Tibial nerve (tissue), 4 donors: ENCODE data around the gene PTGIS. TPM values are rescaled to one million over a fixed set of nuclear protein-coding genes. Genes with fewer than 3 reads are reported as not detected.
A peak's percentile ranks its signal among the peaks of the same experiment; 100 is the strongest.
"Not testable (repeated sequence)": the region's sequence is repeated elsewhere in the genome, so short reads cannot be mapped to it uniquely, and the experiment has no call there.

Experiments
- DNase-seq, 2 donors: peaks; one replicate each; pipeline ENCODE4 v3.0.0-alpha.2; 2019; ENCODE audit warnings: low spot score in 2 of 2
- H3K27ac ChIP-seq, 4 donors: fragments of 200-600 bp; sonication (generic) in 3 of 4; one replicate each; pipeline ENCODE4 v1.5.1; 2017 to 2019; ENCODE audit warnings: mild to moderate bottlenecking in 1 of 4
- H3K27me3 ChIP-seq, 2 donors: fragments of 200-600 bp; sonication (generic) in 1 of 2; one replicate each; pipeline versions ENCODE4 v1.5.1 to v1.6.0; 2017 to 2019
- H3K36me3 ChIP-seq, 3 donors: fragments of 200-600 bp; sonication (generic); one replicate each; pipeline ENCODE4 v1.5.1; 2018 to 2019
- H3K4me1 ChIP-seq, 4 donors: fragments of 200-600 bp; sonication (generic) in 3 of 4; one replicate each; pipeline ENCODE4 v1.5.1; 2017 to 2019
- H3K4me3 ChIP-seq, 4 donors: fragments of 200-600 bp; sonication (generic) in 3 of 4; one replicate each; pipeline ENCODE4 v1.5.1; 2017 to 2019; ENCODE audit warnings: mild to moderate bottlenecking in 1 of 4, moderate library complexity in 1 of 4
- H3K9me3 ChIP-seq, 4 donors: fragments of 200-600 bp; sonication (generic) in 3 of 4; one replicate each; pipeline ENCODE4 v1.5.1; 2017 to 2019
- CTCF ChIP-seq, 5 experiments: fragments of 200-600 bp in 3 of 5; fragments of 450-650 bp in 2 of 5; sonication (generic) in 3 of 5; IDR thresholded peaks; one replicate each; pipeline ENCODE4 v1.5.1; 2016 to 2019; ENCODE audit warnings: antibody characterized with exemption in 5 of 5, mild to moderate bottlenecking in 3 of 5, moderate library complexity in 2 of 5
- EP300 ChIP-seq, 2 donors: sonication (generic); formaldehyde crosslinking; IDR thresholded peaks; one replicate each; pipeline ENCODE4 v1.6.1; 2017; ENCODE audit warnings: antibody characterized with exemption in 2 of 2, mild to moderate bottlenecking in 1 of 2
- POLR2A ChIP-seq, 2 donors: fragments of 450-650 bp; IDR thresholded peaks; one replicate each; pipeline ENCODE4 v1.6.1; 2017; ENCODE audit warnings: antibody characterized with exemption in 2 of 2, mild to moderate bottlenecking in 2 of 2, moderate library complexity in 2 of 2
- WGBS, 2 donors: methylation state at CpG; one replicate each; pipeline ENCODE4 v1.1.5; 2018; 5-methylcytosine and 5-hydroxymethylcytosine counted together
- total RNA-seq, 4 donors: library from RNA; depleted of rRNA; stranded (reverse); fragments of >200 nt; gene quantifications; one replicate each; pipeline ENCODE4 v1.1.0, GENCODE V29; 2016

The PTGIS gene
- total RNA-seq, 4 donors from 2014 or later: 31.5 to 92.4 (median 47.5) TPM

- Histone ChIP-seq H3K36me3 (no peaks in the 10 kb centered on the region), H3K9me3 (no peaks in the 10 kb centered on the region), H3K4me3 (no peak overlapping the region), H3K4me1 (peaks cover 0 to 21% (median 14%) of the 10 kb centered on the region in 4 donors), H3K27me3 (no peaks in the 10 kb centered on the region), H3K27ac (no peak overlapping the region)
- no peak for DNase-seq
- 76 to 82% methylated on average over 13 of the region's 13 CpGs for WGBS, 2 donors
- TF ChIP-seq EP300 (IDR thresholded peaks at IDR 0.05): no peak
These were observed 46.6 kb upstream of the PTGIS start for GRCh38 chr20:49614338-49615050.

- Histone ChIP-seq H3K36me3 (no peaks in the 10 kb centered on the region), H3K9me3 (no peaks in the 10 kb centered on the region), H3K4me3 (no peak overlapping the region), H3K4me1 (peaks cover 0 to 27% (median 14%) of the 10 kb centered on the region in 4 donors), H3K27ac (peak overlapping the region in 2 of 4 donors; percentile 35 to 47), H3K27me3 (no peaks in the 10 kb centered on the region)
- DNase-seq: peak in 1 of 2 donors; percentile 63
- peak; percentile 64 for TF ChIP-seq EP300 (IDR thresholded peaks at IDR 0.05)
- TF ChIP-seq POLR2A (IDR thresholded peaks at IDR 0.05): no peak
- 45 to 53% methylated on average over 5 to 6 of the region's 6 CpGs for WGBS, 2 donors
These were observed 44.3 kb upstream of the PTGIS start for GRCh38 chr20:49612127-49612738.

GRCh38 chr20:49611539-49612126, 43.7 kb upstream of the PTGIS start:
- H3K9me3 ChIP-seq, DNase-seq, H3K36me3 ChIP-seq, H3K27me3 ChIP-seq: not testable (repeated sequence)
- H3K27ac ChIP-seq: peak overlapping the region; percentile 17 to 47 (median 34)
- peaks cover 0 to 27% (median 14%) of the 10 kb centered on the region in 4 donors for H3K4me1 ChIP-seq
- peak overlapping the region in 1 of 4 donors; percentile 14 for H3K4me3 ChIP-seq
- 55 to 56% methylated on average over 6 of the region's 6 CpGs for WGBS, 2 donors

GRCh38 chr20:49610691-49611538, 43.0 kb upstream of the PTGIS start:
- no peaks in the 10 kb centered on the region for H3K9me3 ChIP-seq
- WGBS, 2 donors: 14 to 20% methylated on average over 35 to 43 of the region's 48 CpGs
- no peaks in the 10 kb centered on the region for H3K27me3 ChIP-seq
- peak; percentile 99 to 100 (median 99) for TF ChIP-seq CTCF (IDR thresholded peaks at IDR 0.05)
- TF ChIP-seq EP300 (IDR thresholded peaks at IDR 0.05): no peak
- no peak for TF ChIP-seq POLR2A (IDR thresholded peaks at IDR 0.05)
- H3K4me3 ChIP-seq: peak overlapping the region in 2 of 4 donors; percentile 14 to 15
- peak; percentile 54 to 68 for DNase-seq
- H3K36me3 ChIP-seq: no peaks in the 10 kb centered on the region
- peak overlapping the region; percentile 17 to 47 (median 34) for H3K27ac ChIP-seq
- H3K4me1 ChIP-seq: peaks cover 0 to 28% (median 14%) of the 10 kb centered on the region in 4 donors

- no peak overlapping the region for H3K27ac ChIP-seq
- H3K4me1 ChIP-seq: peaks cover 0 to 44% (median 14%) of the 10 kb centered on the region in 4 donors
- no peaks in the 10 kb centered on the region for H3K36me3 ChIP-seq
- TF ChIP-seq POLR2A (IDR thresholded peaks at IDR 0.05): no peak
- TF ChIP-seq EP300 (IDR thresholded peaks at IDR 0.05): peak in 1 of 2 donors; percentile 20
- TF ChIP-seq CTCF (IDR thresholded peaks at IDR 0.05): peak; percentile 87 to 98 (median 89)
- no peak overlapping the region for H3K4me3 ChIP-seq
- DNase-seq: no peak
- H3K9me3 ChIP-seq: no peaks in the 10 kb centered on the region
- WGBS, 2 donors: 7% methylated on average over 16 to 17 of the region's 17 CpGs
- H3K27me3 ChIP-seq: no peaks in the 10 kb centered on the region
These were observed 41.1 kb upstream of the PTGIS start for GRCh38 chr20:49608752-49609670.
